ENCODE data around the gene STYXL1. TPM values are rescaled to one million over a fixed set of nuclear protein-coding genes. Genes with fewer than 3 reads are reported as not detected.
A peak's percentile ranks its signal among the peaks of the same experiment; 100 is the strongest.
"Not testable (repeated sequence)": the region's sequence is repeated elsewhere in the genome, so short reads cannot be mapped to it uniquely, and the experiment has no call there.

STYXL1 gene
- total RNA-seq, 1 donor from 2014 or later = 14.2 TPM

DNA sequence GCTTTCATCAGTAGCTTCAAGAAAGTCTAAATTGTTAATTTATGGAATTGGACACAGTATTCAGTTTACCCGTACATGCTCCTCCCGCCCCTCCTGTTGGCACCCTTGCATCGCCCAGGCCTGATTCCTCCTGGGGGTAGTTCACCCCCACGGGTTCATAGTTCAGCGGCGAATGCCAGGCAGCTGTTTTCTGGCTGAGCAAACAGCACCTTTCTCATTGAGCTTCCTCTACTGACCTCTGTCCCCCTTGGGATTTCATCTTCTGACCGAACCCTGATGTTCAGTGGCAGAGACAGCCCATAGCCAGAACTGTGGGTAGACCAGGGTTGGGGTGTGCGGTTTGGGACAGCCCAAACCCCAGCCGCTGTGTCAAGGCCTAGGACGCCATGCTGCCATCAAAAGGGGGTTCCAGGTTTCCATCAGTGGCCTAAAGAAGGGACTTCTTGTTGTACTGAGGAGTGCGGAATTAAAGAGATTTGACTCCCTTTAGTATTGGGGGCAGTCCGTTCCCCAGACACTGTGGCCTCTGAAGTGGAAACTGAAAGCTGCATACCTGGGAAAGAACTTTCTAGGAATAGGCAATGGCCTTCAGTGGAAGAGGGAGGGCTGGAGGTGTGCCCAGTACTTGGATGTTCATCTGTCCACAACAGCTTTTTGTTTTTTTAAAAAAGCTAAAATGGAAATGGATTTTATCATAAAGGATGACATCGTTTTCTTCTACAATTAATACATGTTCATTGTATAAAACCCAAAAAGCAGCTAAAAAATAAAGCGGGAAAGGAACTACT is 19.1 kb upstream of the STYXL1 start:
- no peak for DNase-seq (ENCODE audit: low spot score)

DNA sequence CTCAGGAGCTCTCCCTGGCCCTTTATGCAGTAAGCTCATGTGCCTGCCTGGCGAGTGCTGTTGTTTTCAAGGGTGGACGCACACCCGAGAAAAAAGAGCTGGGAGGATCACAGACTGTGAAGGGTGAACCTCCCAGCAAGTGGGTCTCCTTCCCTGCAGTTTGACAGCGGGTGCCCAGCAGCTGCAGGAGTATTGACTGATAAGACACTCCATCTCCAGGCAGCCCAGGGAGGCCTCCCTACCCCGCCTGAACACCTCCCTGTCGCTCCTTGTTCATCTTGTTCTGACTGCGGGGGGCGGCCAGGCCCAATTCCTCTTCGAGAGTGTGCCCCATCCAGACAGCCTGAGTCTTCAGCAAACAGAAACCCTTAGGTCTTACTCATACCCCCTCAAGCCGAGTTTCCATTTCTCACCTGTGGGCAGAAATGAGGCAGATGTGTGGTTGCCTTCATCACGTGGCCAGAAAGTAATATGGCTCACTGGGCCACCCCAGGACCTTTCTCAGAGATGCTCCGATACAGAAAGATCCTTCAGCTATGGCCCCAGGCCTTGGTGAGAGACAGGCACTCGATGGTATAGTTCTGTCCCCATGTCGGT is 17.3 kb upstream of the STYXL1 start:
- DNase-seq (ENCODE audit: low spot score) = no peak

DNA sequence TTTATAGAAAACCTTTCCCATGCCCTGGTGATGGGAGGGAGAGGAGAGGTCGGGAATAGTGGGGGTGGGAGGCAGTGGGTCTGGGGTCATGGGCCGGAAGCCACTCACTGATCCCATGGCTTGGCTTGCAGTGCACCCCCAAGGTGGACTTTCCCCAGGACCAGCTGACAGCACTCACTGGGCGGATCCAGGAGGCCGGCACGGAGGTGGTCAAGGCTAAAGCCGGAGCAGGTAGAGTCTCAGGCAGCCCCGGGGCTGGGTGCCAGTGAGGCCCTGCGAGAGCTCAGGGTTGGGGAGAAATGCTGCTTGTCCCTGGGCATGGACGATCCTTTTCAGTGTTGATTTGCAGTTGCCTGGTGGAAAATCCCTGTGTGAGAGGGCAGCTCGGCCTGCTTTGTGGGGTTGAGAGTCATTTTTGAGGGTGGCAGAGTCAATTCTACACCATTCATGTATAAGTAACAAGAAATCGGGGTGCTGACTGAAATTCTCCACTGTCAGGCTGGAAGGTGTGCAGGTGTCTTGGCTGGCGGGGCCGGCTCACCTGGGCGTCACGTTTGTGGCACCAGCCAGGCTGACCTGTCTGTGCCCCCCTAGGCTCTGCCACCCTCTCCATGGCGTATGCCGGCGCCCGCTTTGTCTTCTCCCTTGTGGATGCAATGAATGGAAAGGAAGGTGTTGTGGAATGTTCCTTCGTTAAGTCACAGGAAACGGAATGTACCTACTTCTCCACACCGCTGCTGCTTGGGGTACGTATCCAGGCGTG is 16.6 kb upstream of the STYXL1 start:
- DNase-seq (ENCODE audit: low spot score) = no peak

DNA sequence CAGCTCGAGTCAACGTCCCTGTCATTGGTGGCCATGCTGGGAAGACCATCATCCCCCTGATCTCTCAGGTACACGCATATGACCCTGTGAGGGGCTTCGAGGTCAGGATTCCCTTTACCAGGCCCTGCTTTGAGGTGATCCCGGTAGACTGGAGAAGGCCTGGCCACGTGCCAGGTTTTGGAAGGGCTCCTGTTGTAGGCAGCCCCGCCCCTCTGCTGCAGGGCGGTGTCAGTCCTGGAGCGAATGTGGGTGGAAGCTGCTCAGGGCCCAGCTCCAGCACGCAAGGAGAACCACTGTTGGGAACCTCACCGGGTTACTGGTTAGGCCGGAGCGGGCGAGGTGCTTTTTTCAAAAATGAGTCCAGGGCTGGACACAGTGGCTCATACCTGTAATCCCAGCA is 15.7 kb upstream of the STYXL1 start:
- peak; percentile 28 for DNase-seq (ENCODE audit: low spot score)

DNA sequence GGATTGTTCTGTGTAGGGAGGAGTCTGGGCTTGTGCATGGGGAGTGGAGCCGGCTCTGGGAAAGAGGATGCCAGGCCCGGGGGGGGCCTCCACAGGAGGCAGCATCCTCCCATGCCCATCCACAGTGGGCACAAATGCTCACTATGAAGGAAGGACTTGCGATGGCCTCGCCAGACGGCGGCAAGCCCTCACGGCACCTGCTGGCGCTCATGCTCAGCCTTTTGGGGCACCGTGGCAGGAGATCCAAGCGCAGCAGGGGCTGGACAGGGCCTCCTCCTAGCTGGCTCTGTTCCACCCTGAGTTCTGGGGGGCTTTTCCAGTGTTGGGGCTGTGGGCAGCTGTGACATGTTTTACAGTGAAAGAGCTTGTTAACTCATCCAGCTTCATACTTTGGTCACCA is 15.3 kb upstream of the STYXL1 start:
- DNase-seq (ENCODE audit: low spot score) = no peak

DNA sequence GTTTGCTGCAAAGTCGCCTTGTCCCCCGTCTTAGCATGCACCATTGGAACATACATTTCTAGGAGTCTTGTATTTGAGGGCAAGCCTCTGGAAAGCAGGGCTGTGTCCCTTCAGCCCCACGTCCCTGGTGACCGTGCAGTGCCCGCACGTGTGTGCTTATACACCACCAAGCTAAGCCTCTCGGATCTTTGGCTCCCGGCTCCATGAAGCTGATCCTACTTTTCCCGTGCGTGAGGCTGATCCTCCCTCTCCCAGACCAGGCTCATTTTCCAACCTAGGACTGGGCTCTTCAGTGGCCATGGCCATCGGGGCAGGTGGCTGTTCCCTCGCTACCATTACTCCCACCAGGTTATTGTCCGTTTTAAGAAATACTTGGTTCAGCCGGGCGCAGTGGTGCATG is 14.5 kb upstream of the STYXL1 start:
- DNase-seq (ENCODE audit: low spot score) = no peak

DNA sequence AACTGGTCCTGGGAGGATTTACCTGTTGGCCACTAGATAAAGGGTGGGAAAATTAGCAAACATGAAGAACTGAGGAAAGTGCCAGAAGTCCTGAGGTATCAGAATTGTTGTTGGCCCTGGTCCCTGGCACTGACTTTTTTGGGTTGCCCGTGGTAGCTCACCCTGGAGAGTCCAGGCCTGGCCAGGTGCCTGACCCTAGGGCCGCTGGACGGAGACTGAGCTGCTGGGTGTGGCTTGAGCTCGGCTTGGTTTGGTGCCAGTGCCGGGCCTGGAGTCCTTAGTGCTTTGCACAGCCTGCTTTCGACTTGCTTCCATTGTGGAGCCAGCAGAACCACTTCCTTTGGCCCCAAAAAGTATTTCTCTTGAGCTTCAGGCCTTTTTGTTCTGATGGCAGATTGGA is 13.0 kb upstream of the STYXL1 start:
- DNase-seq (ENCODE audit: low spot score) = no peak

DNA sequence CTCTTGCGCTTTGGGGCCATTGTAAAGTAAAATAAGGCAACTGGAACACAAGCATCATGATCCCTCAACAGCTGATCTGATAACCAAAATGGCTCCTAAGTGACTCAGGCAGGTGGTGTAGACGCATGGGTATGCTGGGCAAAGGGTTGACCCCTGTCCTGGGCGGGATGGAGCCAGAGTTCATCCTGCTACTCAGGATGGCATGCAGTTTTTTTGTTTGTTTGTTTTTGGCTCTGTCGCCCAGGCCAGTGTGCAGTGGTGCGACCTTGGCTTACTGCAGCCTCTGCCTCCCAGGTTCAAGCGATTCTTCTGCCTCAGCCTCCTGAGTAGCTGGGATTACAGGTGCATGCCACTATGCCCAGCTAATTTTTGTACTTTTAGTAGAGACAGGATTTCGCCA is 10.9 kb upstream of the STYXL1 start:
- not testable (repeated sequence) for DNase-seq (ENCODE audit: low spot score)

DNA sequence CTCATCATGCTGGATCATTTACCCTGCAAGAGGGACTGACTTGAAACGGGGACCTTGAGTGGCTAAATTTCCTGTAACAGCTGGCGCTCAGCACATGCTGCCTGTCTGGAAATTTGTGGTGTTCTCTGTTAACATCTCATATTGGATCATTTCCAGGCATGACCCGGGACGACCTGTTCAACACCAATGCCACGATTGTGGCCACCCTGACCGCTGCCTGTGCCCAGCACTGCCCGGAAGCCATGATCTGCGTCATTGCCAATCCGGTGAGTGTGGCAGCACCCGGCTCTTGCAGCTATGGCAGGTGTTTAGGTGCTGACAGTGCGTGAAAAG is 10.0 kb upstream of the STYXL1 start:
- no peak for DNase-seq (ENCODE audit: low spot score)

DNA sequence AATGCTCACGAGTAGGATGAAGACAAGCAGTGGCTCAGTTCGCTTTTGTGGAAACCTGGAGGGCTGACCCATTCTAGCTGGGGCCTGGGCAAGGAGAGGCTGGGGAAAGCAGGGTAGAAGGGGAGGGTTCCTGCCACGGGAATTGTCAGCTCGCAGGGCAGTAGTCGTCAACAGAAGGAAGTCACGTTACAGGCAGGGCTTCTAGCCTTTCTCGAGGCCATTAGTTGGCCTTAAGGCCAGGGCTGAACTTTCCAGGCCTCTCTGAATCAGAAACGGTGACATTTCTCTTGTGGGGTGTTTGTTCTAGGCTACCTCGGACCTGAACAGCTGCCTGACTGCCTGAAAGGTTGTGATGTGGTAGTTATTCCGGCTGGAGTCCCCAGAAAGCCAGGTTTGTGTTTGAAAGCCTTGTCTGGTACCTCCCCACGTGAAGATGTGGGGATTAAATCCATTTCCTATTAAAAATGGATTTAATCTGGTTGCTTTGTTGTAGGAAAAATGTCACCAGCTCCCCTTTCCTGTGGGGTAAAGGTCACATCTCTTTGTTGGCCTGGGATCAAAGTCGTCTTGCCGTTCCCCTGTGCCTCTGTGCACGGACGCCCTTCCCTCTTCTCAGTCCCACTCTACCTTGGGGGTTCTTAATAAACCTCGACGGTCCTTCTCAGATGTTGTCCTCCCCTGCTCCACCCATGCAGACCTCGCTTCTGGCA is 9.5 kb upstream of the STYXL1 start:
- DNase-seq (ENCODE audit: low spot score) = no peak

DNA sequence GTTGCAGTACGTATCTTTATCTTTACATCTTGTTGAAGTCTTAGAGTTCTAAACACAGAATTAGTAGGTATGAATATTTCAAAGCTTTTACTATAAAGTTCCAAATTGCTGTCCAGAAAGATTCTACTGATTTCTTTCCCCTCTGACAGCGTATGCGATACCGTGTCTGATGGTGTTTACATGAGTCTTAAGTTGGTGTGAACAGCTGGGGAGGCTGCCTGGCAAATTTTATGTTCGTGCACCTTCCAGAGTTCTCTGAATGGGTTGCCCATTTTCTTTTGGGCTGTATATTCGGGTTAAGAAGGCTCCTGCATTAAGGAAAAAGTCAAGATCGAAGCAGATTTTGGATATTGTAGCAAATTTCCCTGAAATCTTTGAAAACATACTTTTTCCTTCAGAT is 8.4 kb upstream of the STYXL1 start:
- no peak for DNase-seq (ENCODE audit: low spot score)

DNA sequence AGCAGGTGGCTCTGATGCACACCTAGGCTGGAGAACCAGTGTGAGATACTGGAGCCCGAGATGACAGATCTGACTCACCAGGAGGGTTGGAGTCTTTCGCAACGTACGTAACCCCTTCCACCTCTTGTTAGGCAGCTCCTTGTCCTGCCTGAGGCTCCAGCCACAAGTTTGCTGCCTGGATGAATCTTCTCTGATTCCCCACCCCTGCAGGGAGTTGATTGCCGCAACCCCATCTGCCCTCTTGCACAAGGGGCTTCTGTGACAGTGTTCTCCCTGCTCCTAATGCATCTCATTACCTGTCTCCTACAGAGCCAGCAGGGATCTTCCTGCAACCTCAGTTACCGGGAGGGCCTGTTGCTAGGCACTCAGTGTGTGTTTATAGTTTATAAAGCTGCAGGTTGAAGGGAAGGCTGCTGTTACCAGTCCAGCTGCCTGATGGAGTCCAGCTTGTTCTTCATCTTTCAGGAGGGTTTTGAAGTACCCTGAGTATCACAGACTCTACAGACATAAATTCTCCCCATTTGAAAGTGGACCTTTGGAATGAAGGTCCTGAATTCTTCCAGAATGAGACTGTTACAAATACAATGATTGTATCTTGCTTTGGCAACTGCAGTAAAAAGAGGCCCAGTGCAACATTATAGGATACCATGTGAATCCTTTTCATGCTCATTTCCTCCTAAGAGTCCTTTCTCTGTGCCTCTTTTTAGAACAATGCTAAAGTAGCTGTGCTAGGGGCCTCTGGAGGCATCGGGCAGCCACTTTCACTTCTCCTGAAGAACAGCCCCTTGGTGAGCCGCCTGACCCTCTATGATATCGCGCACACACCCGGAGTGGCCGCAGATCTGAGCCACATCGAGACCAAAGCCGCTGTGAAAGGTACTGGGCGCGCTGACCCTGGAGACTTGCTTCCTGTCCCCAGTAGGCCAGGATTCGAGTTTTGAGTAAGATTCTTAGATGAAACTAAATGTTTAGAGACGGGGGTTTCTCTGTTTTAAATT is 6.6 kb upstream of the STYXL1 start:
- DNase-seq (ENCODE audit: low spot score) = peak; percentile 10

DNA sequence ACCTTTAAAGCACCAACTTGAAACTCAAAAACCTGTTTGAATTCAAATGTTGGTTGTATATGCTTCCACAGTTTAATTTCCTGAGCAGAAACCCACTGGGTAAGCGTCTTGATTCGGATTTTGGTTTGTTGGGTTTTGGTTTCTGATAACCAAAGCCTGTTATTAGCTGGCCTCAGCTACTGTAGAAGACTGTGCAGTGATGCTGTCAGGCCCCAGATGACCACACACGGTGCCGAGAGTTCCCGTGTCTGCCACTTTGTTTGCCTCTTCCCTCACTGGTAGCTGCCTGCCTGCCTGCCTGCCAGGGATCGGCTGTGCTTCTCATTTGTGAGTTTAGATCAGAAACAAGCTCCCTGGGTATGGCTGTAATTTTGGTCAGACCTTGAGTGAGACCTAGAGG is 5.7 kb upstream of the STYXL1 start:
- no peak for DNase-seq (ENCODE audit: low spot score)

DNA sequence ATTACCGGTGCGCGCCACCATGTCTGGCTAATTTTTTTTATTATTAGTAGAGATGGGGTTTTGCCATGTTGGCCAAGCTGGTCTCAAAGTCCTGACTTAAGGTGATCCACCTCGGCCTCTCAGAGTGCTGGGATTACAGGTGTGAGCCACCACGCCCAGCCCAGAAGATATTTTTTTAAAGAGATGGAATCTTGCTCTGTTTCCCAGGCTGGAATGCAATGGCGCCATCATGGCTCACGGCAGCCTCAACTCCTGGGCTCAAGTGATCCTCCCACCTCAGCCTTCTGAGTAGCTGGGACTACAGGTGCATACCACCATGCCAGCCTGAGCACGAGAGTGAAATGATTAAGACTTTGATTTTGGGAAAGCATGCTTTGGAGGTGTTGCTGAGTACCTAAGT is 4.9 kb upstream of the STYXL1 start:
- not testable (repeated sequence) for DNase-seq (ENCODE audit: low spot score)

DNA sequence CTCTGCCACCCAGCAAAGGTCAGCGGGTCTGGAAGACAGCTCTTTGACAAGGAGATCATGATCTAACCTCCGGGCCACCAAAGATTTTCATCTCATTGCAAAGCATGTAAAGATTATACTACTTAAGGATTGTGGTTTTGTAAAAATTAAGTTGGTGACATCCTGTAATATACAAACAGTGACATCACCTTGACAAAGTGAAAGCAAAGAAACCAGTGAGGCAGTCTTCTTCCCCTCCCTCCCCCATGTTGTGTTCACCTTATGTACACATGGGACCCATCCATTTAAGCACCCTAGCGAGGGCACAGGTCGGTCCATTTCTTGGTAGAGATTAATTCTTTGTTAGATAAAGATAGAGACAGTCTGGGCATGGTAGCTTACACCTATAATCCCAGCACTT is 4.0 kb upstream of the STYXL1 start:
- DNase-seq (ENCODE audit: low spot score) = no peak

DNA sequence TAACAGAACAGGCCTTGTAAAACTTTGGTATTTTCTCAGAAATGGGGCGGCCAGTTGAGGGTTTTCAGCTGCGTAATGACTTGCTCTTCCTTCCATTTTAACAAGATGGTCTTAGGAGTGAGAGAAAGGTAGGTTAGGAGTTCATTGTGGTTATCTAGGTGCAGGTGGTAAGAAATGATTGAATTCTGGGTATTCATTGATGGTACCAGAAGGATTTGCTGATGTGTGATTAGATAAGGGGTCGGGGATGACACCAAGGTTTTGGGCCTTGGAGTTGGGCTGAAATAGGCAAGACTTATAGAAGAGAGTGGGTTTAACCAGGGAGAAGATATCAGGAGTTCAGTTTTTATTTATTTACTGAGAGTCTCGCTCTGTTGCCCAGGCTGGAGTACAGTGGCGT is 2.7 kb upstream of the STYXL1 start:
- no peak for DNase-seq (ENCODE audit: low spot score)

DNA sequence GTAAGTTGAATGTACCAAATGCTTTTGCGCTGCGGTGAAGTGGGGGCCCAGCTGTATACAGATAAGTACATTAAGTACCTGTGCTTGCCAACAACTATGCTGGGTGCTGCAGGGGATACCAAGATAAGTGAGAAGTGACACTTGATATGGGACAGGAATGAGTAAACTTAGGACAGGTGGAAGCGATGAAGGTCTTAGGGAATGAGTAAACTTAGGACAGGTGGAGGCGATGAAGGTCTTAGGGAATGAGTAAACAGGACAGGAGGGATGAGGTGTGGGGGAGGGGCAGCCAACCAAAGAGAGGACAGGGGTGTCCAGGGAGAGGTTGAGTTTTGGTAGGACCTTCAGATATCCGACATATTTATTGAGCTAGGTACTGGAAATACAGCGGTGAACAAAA is 1.5 kb upstream of the STYXL1 start:
- no peak for DNase-seq (ENCODE audit: low spot score)

DNA sequence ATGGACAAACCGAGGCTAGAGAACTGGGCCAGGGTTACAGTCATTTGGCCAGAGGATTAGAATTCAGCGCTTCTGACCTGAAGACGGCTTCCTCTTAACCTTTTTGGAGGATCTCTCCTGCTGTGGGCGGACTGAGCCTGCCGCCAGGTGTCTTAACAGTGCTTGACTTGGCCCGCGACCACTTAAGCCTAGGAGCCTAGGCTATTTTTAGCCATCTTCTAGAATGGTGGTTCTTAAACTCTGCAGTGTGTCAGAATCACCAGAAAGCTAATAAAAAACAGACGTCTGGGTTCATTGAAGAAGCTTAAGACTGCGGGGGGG is 828 bp upstream of the STYXL1 start:
- DNase-seq (ENCODE audit: low spot score) = peak; percentile 31

DNA sequence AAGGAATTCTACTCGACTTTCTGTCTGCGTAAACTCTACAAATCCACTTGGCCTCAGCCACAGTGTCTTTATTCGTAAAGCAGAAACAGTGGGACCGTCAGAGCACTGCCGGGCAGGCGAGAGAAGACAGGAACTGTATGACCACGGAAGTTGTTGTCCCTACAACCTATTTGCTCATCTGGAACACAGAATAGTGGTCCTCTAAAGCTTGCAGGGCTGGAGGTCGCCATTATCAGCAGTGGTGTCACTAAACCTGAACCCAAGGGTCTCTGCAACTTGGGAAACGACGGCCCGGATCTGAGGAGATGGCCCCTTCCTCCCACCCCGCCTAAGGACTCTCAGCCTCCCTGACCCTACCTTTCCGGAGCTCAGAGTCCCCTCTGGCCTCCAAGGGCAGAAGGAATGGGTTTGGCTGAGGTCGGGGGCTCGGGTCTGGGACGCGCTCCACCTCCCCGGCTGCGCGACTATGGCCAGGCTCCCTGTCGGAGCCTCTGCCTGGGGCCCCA is 442 bp downstream of the STYXL1 start:
- no peak for DNase-seq (ENCODE audit: low spot score)

DNA sequence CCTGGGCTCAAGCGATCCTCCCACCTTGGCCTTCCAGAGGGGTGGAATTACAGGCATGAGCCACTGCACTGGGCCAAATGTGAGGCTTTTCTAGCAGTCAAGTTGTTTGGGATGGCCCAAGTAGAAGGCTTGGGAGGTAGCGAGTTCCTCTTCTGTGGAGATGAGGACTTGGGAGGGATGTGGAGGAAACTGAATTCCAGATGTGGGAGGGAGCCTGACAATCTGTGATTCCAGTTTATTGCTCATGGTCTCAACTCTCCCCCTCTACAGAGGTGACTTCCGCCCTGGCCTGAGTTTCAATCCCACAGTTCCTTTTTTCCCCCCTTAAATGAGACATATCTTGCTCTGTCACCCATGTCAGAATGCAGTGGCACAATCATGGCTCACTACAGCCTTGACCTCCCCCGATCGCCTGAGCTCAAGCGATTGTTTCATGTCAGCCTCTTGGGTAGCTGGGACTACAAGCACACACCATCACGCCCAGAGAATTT is 3.4 kb downstream of the STYXL1 start:
- DNase-seq (ENCODE audit: low spot score) = no peak

DNA sequence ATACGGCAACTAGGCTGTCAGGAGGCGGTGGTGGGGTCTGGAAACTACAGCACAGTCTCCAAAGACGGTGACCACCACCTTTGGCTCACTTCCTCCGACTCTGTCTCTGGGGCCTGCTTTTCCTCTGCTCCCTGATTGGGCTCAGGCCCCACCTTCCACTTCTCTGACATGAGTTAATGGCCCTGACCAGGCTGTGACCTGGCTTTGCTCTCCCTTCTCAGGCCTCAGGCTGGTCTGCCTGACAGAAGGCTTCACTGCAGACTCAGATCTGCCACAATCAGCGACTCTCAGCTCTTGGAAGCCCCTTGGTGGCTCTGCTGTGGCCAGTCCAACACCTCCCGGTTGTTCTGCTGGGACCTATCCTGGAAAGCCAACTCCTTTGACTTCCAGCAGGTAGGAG is 7.7 kb downstream of the STYXL1 start:
- no peak for DNase-seq (ENCODE audit: low spot score)
